LoVo (cell line): ENCODE data around the gene PRXL2C.
"Not testable (repeated sequence)": the region's sequence is repeated elsewhere in the genome, so short reads cannot be mapped to it uniquely, and the experiment has no call there.

Source experiments
- DNase-seq: peaks from one replicate; pipeline ENCODE4 v3.0.0-alpha.2; 2016; ENCODE audit warnings: low spot score

PRXL2C gene, protein sequence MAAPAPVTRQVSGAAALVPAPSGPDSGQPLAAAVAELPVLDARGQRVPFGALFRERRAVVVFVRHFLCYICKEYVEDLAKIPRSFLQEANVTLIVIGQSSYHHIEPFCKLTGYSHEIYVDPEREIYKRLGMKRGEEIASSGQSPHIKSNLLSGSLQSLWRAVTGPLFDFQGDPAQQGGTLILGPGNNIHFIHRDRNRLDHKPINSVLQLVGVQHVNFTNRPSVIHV

GRCh38 chr9:96655198-96655851 lies at the start of gene PRXL2C:
Gene PRXL2C, minus strand, starts transcription at chr9:96655317. Its CDS starts 36 bp downstream, at chr9:96655281.
- DNase-seq, result peak; percentile 80

DNA sequence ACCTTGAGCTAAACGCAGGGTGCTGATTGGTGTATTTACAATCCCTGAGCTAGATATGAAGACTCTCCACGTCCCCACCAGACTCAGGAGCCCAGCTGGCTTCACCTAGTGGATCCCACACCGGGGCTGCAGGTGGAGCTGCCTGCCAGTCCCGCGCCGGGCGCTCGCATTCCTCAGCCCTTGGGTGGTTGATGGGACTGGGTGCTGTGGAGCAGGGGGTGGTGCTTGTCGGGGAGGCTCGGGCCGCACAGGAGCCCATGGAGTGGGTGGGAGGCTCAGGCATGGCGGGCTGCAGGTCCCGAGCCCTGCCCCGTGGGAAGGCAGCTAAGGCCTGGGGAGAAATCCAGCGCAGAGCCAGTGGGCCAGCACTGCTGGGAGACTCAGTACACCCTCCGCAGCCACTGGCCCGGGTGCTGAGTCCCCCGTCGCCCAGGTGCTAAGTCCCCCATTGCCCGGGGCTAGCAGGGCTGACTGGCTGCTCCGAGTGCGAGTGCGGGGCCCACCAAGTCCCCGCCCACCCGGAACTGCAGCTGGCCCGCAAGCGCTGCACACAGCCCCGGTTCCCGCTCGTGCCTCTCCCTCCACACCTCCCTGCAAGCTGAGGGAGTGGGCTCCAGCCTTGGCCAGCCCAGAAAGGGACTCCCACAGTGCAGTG lies 45.7 kb upstream of the PRXL2C start:
- DNase-seq, result not testable (repeated sequence)

- DNase-seq, result no peak
These were observed 36.2 kb upstream of the PRXL2C start for GRCh38 chr9:96691326-96691725.

- DNase-seq, result no peak
These were observed 33.8 kb upstream of the PRXL2C start for GRCh38 chr9:96688745-96689464.

GRCh38 chr9:96688187-96688586 lies 33.1 kb upstream of the PRXL2C start:
- DNase-seq, result no peak

DNA sequence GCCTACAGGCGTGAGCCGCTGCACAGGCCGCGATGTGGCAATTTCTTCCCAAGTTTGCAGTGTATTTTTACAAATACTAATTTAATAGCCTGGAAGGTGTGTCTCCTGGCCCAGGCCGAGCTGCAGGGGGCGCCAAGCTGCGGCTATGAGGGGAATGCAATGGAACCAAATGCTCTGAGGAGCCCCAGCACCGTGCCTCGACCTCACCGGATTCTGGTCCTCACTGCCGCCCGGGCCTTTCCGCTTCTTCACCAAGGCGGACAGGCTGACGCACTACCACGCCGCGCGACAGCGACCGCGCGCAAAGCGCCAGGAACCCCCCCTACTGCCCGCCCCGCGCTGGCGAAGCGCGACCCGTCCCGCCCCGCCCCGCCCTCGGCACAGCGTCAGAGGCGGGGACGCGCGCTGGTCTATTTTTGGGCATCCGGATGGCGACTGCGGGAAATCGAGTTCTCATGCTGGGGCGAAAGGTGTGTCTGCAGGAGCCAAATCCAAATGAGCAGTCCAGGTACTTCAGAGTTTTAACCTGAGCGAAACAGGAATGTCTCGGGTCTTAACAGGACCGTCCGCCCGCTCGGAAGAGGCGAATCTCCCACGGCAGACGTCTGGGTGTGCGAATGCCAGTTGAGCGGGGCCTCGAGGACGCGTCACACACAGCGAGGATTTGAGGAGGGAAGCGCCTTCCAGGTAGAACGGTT lies 31.7 kb upstream of the PRXL2C start:
- peak; percentile 61 for DNase-seq

- no peak for DNase-seq
These were observed 25.8 kb upstream of the PRXL2C start for GRCh38 chr9:96680812-96681499.

- peak; percentile 71 for DNase-seq
These were observed 19.9 kb upstream of the PRXL2C start for GRCh38 chr9:96674906-96675538.

DNA sequence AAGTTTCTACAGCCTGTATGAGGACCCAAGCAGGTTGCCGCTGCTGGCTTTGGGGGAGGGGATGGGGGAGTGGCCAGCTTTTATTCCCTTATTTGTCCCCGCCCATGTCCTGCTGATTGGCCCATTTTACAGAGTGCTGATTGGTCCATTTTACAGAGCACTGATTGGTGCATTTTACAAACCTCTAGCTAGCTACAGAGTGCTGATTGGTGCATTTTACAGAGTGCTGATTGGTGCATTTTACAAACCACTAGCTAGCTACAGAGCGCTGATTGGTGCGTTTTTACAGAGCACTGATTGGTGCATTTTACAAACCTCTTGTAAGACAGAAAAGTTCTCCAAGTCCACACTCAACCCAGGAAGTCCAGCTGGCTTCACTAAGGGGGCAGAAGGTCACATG lies 18.7 kb upstream of the PRXL2C start:
- DNase-seq, result not testable (repeated sequence)

- DNase-seq, result no peak
These were observed 13.9 kb upstream of the PRXL2C start for GRCh38 chr9:96668868-96669534.

GRCh38 chr9:96667363-96667728 lies 12.2 kb upstream of the PRXL2C start:
- DNase-seq, result no peak

GRCh38 chr9:96666653-96667362 lies 11.7 kb upstream of the PRXL2C start:
- DNase-seq, result peak; percentile 57

DNA sequence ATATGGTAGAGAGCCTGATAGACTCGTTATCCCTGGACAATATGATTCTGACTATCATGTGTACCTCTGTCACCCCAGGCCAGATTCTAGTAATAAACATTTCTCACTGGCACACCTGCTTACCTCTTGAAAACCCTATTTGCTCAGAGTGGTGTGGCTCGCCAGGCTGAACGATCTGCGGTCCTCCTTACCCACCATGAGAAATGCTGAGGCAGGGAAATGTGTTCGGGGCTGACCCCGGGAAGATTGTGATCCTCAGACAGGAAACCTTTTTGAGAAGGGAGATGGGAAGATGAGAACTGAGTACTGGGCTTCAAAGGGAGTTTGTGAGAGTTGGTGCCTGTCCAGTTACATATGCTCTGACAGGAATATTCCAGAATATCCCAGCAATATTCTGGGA lies 10.7 kb upstream of the PRXL2C start:
- DNase-seq, result no peak

DNA sequence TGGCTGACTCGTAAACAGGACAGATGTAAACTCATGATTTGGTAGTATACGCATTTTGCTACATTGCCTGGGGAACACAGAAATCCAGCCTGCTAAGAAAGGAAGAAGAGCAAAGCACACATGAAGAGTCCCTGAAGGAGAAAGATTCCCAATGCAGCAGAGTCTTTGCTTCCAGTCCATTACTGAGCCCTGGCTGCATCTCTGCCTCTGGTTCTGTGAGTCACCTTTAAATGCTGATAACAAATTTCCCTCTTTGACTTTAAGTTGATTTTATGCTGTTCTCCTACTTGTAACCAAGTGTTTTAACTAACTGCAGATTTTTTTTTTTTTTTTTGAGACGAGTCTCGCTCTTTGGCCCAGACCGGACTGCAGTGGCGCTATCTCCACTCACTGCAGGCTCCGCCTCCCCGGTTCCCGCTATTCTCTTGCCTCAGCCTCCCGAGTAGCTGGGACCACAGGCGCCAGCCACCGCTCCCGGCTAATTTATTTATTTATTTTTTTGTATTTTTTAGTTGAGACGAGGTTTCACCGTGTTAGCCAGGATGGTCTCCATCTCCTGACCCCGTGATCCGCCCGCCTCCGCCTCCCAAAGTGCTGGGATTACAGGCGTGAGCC lies 8.5 kb upstream of the PRXL2C start:
- DNase-seq, result no peak

DNA sequence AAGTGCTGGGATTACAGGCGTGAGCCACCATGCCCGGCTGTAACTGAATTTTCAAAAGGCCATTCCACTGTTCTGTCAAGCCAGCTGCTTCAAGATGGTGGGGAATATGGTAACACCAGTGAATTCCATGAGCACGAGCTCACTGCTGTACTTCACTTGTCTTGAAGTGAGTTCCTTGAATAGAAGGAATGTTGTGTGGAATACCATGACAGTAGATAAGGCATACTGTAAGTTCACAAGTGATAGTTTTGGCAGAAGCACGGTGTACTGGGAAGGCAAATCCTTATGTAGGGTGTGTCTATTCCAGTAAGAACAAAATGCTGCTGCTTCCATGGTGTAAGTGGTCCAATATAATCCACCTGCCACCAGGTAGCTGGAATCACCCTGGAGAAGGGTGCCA lies 6.6 kb upstream of the PRXL2C start:
- DNase-seq, result no peak

- DNase-seq, result no peak
These were observed 5.7 kb upstream of the PRXL2C start for GRCh38 chr9:96660692-96661248.

DNA sequence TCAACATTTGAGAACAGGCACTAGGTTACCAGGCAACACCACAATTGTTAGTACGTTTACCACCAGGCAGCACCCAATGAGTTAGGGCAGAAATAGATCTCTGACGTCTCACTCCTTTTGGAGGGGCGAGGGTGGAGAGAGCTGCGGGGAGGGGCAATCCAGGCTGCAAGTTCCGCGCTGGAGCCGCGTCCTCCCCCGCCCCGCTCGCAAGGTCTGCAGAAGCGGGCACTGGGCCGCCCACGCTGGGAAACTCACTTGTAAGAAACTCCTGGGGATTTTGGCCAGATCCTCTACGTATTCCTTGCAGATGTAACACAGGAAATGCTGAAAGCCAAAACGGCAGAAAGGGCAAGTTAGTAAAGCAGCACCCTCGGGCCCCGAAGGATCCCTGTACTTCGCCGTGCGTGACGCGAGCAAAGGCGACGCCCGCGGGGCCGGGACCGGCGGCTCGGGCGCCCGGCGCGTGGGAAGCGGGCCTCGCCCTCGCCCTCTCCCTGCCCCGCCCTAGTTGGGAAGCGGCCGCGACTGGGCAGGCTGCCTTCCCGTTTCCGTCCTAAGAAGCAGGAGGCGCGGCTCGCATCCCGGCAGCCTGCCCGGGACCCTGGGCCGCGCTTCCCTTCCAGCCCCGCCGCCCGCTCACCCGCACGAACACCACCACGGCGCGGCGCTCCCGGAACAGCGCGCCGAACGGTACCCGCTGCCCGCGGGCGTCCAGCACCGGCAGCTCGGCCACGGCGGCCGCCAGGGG lies 493 bp downstream of the PRXL2C start:
- DNase-seq, result peak; percentile 70

DNA sequence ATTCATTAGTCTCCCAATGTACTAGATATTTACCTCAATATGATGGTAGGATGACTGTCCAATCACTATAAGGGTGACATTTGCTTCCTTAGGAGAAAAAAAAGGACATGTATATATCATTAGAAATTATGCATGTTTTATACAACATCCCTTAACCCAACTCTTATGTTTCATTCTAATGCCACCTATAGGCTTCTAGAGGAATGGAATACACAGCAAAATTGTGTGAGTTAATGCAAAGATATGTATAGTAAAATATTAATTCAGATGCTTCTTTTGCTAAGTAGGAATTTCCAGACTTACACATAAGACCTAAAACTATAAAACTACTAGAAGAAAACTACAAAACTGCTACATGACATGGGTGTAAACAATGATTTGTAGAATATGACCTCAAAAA lies 3.5 kb downstream of the PRXL2C start:
- DNase-seq, result no peak
